GM18951 (cell line): ENCODE data around the gene DHRS3.

Experiments used
- POLR2A ChIP-seq: IDR thresholded peaks from 4 replicates; pipeline ENCODE4 v1.6.1; 2011; ENCODE audit warnings: mild to moderate bottlenecking; ENCODE audit not compliant: insufficient read length, insufficient read depth; ENCODE audit errors: extremely low read depth
- in situ Hi-C: fragments of 300-500 bp; cut with MboI; formaldehyde crosslinking; loops from one replicate; pipeline ENCODE4 v1.12.0; 2022; ENCODE audit warnings: low sequenced_read_pairs, mixed read lengths, inconsistent platforms; ENCODE audit not compliant: unreplicated experiment

Gene DHRS3

GRCh38 chr1:12554521-12555305, 63.3 kb downstream of the DHRS3 start:
- in situ Hi-C loops = no loop called here
- no peak for TF ChIP-seq POLR2A

- no peak for TF ChIP-seq POLR2A
- in situ Hi-C loops = no loop called here
Observed at GRCh38 chr1:12553963-12554362, 64.0 kb downstream of the DHRS3 start.

GRCh38 chr1:12552951-12553921, 64.8 kb downstream of the DHRS3 start:
- no peak for TF ChIP-seq POLR2A
- in situ Hi-C loops = no loop called here

DNA sequence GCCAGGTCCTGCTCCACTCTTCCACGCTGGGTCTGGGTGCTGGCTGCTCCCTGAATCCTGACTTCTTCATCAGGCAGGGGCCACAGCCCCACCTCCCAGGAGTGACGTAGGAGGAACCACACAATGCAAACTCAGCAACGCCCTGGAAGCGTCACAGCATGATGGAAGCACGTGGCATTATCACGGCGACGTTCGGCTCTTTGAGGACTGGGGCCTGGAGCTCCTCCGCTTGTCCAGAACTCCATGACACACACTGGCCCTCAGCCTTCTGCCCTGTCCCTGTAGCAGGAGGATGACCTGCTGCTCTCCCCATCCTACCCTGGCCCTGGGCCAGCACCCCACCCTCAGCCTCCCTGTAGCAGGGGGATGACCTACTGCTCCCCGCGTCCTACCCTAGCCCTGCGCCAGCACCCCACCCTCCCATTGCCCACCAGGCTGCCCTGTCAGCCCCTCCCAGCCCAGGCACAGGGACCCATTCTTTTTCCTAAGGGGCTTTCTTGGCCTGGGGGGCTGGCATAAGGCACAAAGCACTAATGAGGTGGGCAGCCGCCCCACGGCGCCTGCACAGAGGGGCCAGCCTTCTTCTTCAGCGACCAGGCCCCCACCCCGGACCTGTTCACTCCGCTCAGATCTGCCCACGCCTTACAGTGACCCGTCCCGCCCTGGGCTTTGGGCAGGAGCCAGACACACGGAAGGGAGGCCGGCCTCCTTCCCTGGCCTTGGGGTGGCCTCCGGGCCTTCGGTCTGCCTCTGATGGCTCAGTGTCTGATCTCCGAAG, 65.7 kb downstream of the DHRS3 start:
- no peak for TF ChIP-seq POLR2A
- in situ Hi-C loops = no loop called here

DNA sequence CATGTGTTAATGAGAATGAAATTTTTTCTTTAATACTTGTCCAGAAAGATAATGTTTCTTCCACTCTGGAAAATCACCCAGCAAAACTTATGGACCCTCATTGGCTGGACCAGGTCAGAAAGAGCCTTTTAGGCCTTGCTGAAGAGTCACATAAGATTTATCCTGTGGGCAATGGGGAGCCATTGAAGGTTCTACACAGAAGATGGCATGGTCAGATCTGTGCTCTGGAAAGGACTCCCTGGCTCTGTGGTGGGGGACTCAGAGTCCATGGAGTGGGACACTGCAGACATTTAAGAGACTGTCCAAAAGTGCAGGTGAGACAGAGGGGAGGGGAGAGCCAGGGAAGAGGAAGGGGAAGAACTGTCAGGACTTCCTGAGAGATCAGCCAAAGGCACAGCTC, 66.4 kb downstream of the DHRS3 start:
- in situ Hi-C loops = no loop called here
- TF ChIP-seq POLR2A = no peak

- in situ Hi-C loops = no loop called here
- no peak for TF ChIP-seq POLR2A
Observed at GRCh38 chr1:12549460-12550349, 68.3 kb downstream of the DHRS3 start.

DNA sequence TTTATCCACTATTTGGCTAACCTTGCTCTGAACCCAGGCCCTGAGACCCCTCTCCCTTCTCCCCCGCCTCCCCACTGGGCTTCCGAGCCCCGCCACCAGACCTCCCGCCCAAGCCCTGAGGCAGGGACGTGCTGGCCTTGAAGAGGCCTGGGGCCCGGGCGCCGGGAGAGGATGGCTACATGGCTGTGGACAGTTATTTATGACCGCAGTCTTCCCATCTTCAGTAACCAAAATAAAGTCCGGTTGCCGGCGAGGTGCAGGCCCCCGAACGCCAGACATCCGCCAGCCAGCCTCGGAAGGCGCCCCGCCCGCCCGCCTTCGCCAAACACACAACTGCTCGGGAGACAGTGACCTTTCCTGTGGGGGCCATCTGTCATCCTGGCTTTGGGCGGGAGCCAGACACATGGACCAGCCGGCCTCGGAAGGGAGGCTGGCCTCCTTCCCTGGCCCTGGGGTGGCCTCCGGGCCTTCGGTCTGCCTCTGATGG, 69.0 kb downstream of the DHRS3 start:
- in situ Hi-C loops = no loop called here
- no peak for TF ChIP-seq POLR2A

- no peak for TF ChIP-seq POLR2A
- in situ Hi-C loops = no loop called here
Observed at GRCh38 chr1:12548279-12548972, 69.6 kb downstream of the DHRS3 start.

- in situ Hi-C loops = no loop called here
- TF ChIP-seq POLR2A = no peak
Observed at GRCh38 chr1:12547586-12548225, 70.3 kb downstream of the DHRS3 start.

DNA sequence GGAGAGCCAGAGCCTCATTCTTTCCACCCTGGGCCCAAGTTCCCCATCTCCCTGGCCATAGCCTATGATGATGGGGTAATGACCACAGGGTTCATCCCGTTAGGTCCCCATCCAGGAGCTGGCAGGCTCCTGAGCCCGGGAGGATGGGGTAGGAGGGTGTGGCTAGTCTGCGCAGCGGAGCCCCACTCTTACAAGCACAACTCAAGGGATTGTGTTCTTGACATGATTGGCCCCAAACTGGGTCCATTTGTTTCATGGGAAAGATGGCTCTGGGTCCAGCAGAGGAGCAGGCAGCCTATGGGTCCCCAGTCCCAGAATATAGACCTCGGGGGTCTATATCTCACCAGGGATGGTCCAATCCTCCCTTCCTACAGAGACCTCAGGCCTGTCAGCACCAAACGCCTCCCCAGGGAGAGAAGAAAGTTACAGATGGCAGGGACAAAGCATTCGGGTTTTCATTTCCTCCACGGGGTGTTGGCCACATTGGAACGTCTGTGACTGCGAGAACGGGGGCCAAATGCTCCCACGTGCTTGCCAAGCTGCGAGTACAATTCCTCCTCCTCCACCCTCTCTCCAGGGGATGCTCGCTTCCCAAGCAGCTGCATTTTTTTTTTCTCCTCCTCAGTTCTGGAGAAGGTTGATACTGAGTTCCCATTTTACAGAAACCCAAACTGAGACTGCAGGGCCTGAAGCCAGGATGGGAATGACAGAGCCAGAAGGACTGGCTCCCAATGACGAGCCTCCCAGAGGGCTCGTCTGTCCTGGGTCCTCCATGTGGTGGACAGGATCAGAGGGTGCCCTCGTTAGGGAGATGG, 71.0 kb downstream of the DHRS3 start:
- in situ Hi-C loops = no loop called here
- no peak for TF ChIP-seq POLR2A

DNA sequence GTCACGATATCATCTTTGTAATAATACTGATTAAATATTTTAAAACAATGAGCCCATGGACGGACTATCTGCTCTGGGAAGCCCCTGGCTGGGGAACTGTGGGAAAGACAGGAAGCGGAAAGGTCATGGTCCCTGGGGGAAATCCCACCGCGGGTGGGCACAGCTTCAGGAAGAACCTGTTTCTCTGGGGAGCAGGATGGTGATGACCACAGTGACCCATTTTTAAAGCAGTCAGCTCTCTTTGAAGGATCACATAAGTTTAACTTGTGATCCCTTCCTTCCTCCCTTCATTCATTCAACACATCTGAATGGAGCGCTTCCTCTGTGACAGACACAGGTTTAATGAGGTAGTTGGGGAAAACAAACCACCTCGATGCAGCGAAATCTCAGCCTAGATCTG, 73.0 kb downstream of the DHRS3 start:
- in situ Hi-C loops = no loop called here
- TF ChIP-seq POLR2A = no peak

GRCh38 chr1:12544357-12544756, 73.7 kb downstream of the DHRS3 start:
- in situ Hi-C loops = no loop called here
- TF ChIP-seq POLR2A = no peak
